H1 (cell line): ENCODE results near the gene NR2F6. TPM values are rescaled to one million over a fixed set of nuclear protein-coding genes. Genes with fewer than 3 reads are reported as not detected.

Experiments
- CTCF ChIA-PET: fragments of 300-600 bp; sonication (Branson Sonifier 250); formaldehyde crosslinking; loops from one replicate; lab custom pipeline; 2021; ENCODE audit not compliant: partially characterized antibody; lab: Charles Lee
- POLR2A ChIA-PET: fragments of 300-600 bp; sonication (Branson Sonifier 250); formaldehyde crosslinking; loops from one replicate; lab custom pipeline; 2021; ENCODE audit warnings: inconsistent platforms; ENCODE audit not compliant: partially characterized antibody; lab: Charles Lee
- DNase-seq, 2 experiments: peaks; one replicate each; pipeline versions ENCODE4 v3.0.0 to v3.0.0-alpha.2; 2010 to 2022; ENCODE audit warnings: low spot score in 2 of 2, low read depth in 1 of 2, mixed read lengths in 1 of 2
- FAIRE-seq: peaks from 2 replicates; lab custom pipeline; 2011; peaks lifted over from hg19 to GRCh38; lab: Jason Lieb, UNC
- H2AFZ ChIP-seq: 2 replicates; pipeline ENCODE4 v1.8.1; 2012; ENCODE audit warnings: low read length, inconsistent platforms
- H2AK5ac ChIP-seq: 2 replicates; pipeline ENCODE4 v1.6.1; 2013; ENCODE audit warnings: low read depth, low read length
- H2BK120ac ChIP-seq: replicated peaks from 2 replicates; pipeline ENCODE3; 2013; ENCODE audit warnings: low read depth, low read length, inconsistent platforms
- H2BK12ac ChIP-seq: 2 replicates; pipeline ENCODE4 v1.6.1; 2013; ENCODE audit warnings: low read depth, low read length
- H2BK15ac ChIP-seq: 2 replicates; pipeline ENCODE4 v1.6.1; 2013; ENCODE audit warnings: low read length
- H2BK20ac ChIP-seq: 2 replicates; pipeline ENCODE4 v1.6.1; 2013; ENCODE audit warnings: low read length
- H2BK5ac ChIP-seq: 2 replicates; pipeline ENCODE4 v1.6.1; 2013; ENCODE audit warnings: low read depth, low read length
- H3K14ac ChIP-seq: 2 replicates; pipeline ENCODE4 v1.6.1; 2013; ENCODE audit warnings: inconsistent platforms; ENCODE audit not compliant: insufficient read length
- H3K18ac ChIP-seq: 2 replicates; pipeline ENCODE4 v1.6.1; 2013; ENCODE audit warnings: low read length; ENCODE audit errors: extremely low read depth
- H3K23ac ChIP-seq: 2 replicates; pipeline ENCODE4 v1.6.1; 2013; ENCODE audit warnings: inconsistent platforms; ENCODE audit not compliant: insufficient read length
- H3K23me2 ChIP-seq: 2 replicates; pipeline ENCODE4 v1.6.1; 2013; ENCODE audit warnings: low read depth, low read length
- H3K27ac ChIP-seq: 2 replicates; pipeline ENCODE4 v1.6.1; 2011; ENCODE audit warnings: low read depth, low read length, inconsistent platforms
- H3K27me3 ChIP-seq, 4 experiments: replicated peaks in 1 of 4; 1 replicate in 1 of 4; 2 replicates in 3 of 4; pipeline versions ENCODE4 v1.6.1 to v1.8.1; 2011 to 2013; ENCODE audit warnings: low read length in 3 of 4, mild to moderate bottlenecking in 3 of 4, inconsistent platforms in 2 of 4, mixed read lengths in 2 of 4, moderate library complexity in 1 of 4; ENCODE audit not compliant: control insufficient read depth in 3 of 4, insufficient read depth in 3 of 4; ENCODE audit errors: extremely low read depth in 1 of 4
- H3K36me3 ChIP-seq, 4 experiments: 2 replicates each; pipeline versions ENCODE4 v1.6.1 to v1.8.1; 2011 to 2013; ENCODE audit warnings: mild to moderate bottlenecking in 4 of 4, low read length in 3 of 4, moderate library complexity in 2 of 4, control low read depth in 1 of 4, inconsistent platforms in 1 of 4; ENCODE audit not compliant: insufficient read depth in 4 of 4, control insufficient read depth in 2 of 4
- H3K4ac ChIP-seq: replicated peaks from 2 replicates; pipeline ENCODE3; 2013; ENCODE audit warnings: low read length, low read depth, mixed read lengths, inconsistent platforms; ENCODE audit not compliant: insufficient read length
- H3K4me1 ChIP-seq, 4 experiments: replicated peaks in 1 of 4; 1 replicate in 1 of 4; 2 replicates in 3 of 4; pipeline versions ENCODE4 v1.6.1 to v1.8.1; 2011 to 2013; ENCODE audit warnings: low read length in 3 of 4, inconsistent platforms in 2 of 4, mixed read lengths in 1 of 4; ENCODE audit not compliant: insufficient read depth in 4 of 4, control insufficient read depth in 3 of 4
- H3K4me2 ChIP-seq, 2 experiments: 2 replicates each; pipeline versions ENCODE4 v1.6.1 to v1.8.1; 2011 to 2013; ENCODE audit warnings: low read depth in 2 of 2, low read length in 2 of 2, control low read depth in 1 of 2, inconsistent platforms in 1 of 2, mild to moderate bottlenecking in 1 of 2; ENCODE audit not compliant: insufficient read depth in 1 of 2
- H3K4me3 ChIP-seq, 4 experiments: fragments of 200-600, 300-600 bp in 1 of 4; sonication (generic), shearing (Covaris generic), sonication (Bioruptor Twin) in 1 of 4; 2 replicates each; pipeline versions ENCODE4 v1.5.1 to v1.8.1; 2011 to 2016; ENCODE audit warnings: low read length in 4 of 4, low read depth in 3 of 4, control low read depth in 2 of 4, inconsistent platforms in 2 of 4, mild to moderate bottlenecking in 2 of 4, mixed read lengths in 1 of 4, moderate library complexity in 1 of 4; ENCODE audit not compliant: insufficient read depth in 2 of 4; ENCODE audit errors: extremely low read depth in 1 of 4
- H3K56ac ChIP-seq: replicated peaks from 2 replicates; pipeline ENCODE3; 2013; ENCODE audit warnings: low read depth, mild to moderate bottlenecking, mixed read lengths, low read length, inconsistent platforms; ENCODE audit not compliant: insufficient read length
- H3K79me1 ChIP-seq: 2 replicates; pipeline ENCODE4 v1.6.1; 2013; ENCODE audit warnings: low read depth, low read length, control low read depth
- H3K79me2 ChIP-seq, 2 experiments: 2 replicates each; pipeline versions ENCODE4 v1.6.1 to v1.8.1; 2012 to 2013; ENCODE audit warnings: low read length in 2 of 2, mild to moderate bottlenecking in 2 of 2, inconsistent platforms in 1 of 2; ENCODE audit not compliant: insufficient read depth in 2 of 2, control insufficient read depth in 1 of 2
- H3K9ac ChIP-seq, 4 experiments: replicated peaks in 1 of 4; 1 replicate in 1 of 4; 2 replicates in 3 of 4; pipeline versions ENCODE4 v1.6.1 to v1.8.1; 2011 to 2013; ENCODE audit warnings: low read depth in 3 of 4, low read length in 3 of 4, control low read depth in 2 of 4, mild to moderate bottlenecking in 2 of 4, moderate library complexity in 2 of 4, inconsistent platforms in 1 of 4; ENCODE audit errors: extremely low read depth in 1 of 4
- H3K9me3 ChIP-seq, 2 experiments: 2 replicates each; pipeline versions ENCODE4 v1.6.1 to v1.8.1; 2012 to 2013; ENCODE audit warnings: mild to moderate bottlenecking in 2 of 2, moderate library complexity in 2 of 2, control low read depth in 1 of 2, inconsistent platforms in 1 of 2, low read depth in 1 of 2, low read length in 1 of 2, mixed read lengths in 1 of 2; ENCODE audit not compliant: insufficient read depth in 2 of 2
- H4K20me1 ChIP-seq, 2 experiments: replicated peaks in 1 of 2; 2 replicates each; pipeline versions ENCODE3 to v1.8.1; 2011 to 2013; ENCODE audit warnings: inconsistent platforms in 2 of 2, low read length in 2 of 2, mild to moderate bottlenecking in 1 of 2; ENCODE audit not compliant: insufficient read depth in 2 of 2, control insufficient read depth in 1 of 2
- H4K5ac ChIP-seq: 2 replicates; pipeline ENCODE4 v1.6.1; 2013; ENCODE audit warnings: low read length, low read depth, mixed read lengths, inconsistent platforms; ENCODE audit not compliant: insufficient read length
- H4K8ac ChIP-seq: 2 replicates; pipeline ENCODE4 v1.8.0; 2013; ENCODE audit warnings: mild to moderate bottlenecking, moderate library complexity, low read length, inconsistent platforms; ENCODE audit not compliant: insufficient read depth; ENCODE audit errors: extremely low read depth
- H4K91ac ChIP-seq: replicated peaks from 2 replicates; pipeline ENCODE3; 2013; ENCODE audit warnings: low read length, mixed read lengths, inconsistent platforms; ENCODE audit not compliant: insufficient read length
- CBX8 ChIP-seq: fragments of 300-800, 300-1000 bp; sonication (generic); IDR thresholded peaks from 2 replicates; pipeline ENCODE4 v1.7.1; 2016; ENCODE audit warnings: low read depth, low read length, borderline replicate concordance
- CHD2 ChIP-seq: IDR thresholded peaks from 2 replicates; pipeline ENCODE4 v1.6.1; 2012; ENCODE audit warnings: low read length, improper control_type of control experiment
- CTBP2 ChIP-seq: IDR thresholded peaks from 2 replicates; pipeline ENCODE4 v1.7.0; 2011; ENCODE audit warnings: borderline replicate concordance, mild to moderate bottlenecking, moderate library complexity, mixed read lengths, low read length; ENCODE audit not compliant: insufficient read depth, insufficient read length
- HDAC6 ChIP-seq: IDR thresholded peaks from one replicate; pipeline ENCODE4 v1.7.1; 2012; ENCODE audit warnings: low read depth, mild to moderate bottlenecking, inconsistent platforms, low read length, moderate library complexity
- SP4 ChIP-seq: IDR thresholded peaks from 2 replicates; pipeline ENCODE4 v1.6.1; 2012; ENCODE audit warnings: low read length, inconsistent platforms
- SRF ChIP-seq: IDR thresholded peaks from 2 replicates; pipeline ENCODE4 v1.6.1; 2011; ENCODE audit warnings: mild to moderate bottlenecking, low read depth, low read length, moderate library complexity
- WGBS, 2 experiments: shearing (Covaris generic) in 1 of 2; methylation state at CpG; one replicate each; pipeline versions ENCODE4 v1.1.6 to v1.1.7; 2013 to 2015; ENCODE audit warnings: low lambda C conversion rate in 2 of 2, mixed read lengths in 2 of 2, inconsistent platforms in 1 of 2, low coverage in 1 of 2, missing lambda C conversion rate in 1 of 2; ENCODE audit not compliant: insufficient replicate concordance in 2 of 2, insufficient coverage in 1 of 2, insufficient read length in 1 of 2; ENCODE audit errors: extremely low coverage in 1 of 2, missing lambda C conversion rate in 1 of 2; 5-methylcytosine and 5-hydroxymethylcytosine counted together
- polyA plus RNA-seq, 7 experiments: library from polyadenylated mRNA; depleted of rRNA in 3 of 7; stranded (reverse) in 5 of 7; unstranded in 2 of 7; fragments of >200 nt in 5 of 7; fragments of 200-250 nt in 2 of 7; gene quantifications; 1 replicate in 5 of 7; 2 replicates in 1 of 7; 4 replicates in 1 of 7; pipeline versions ENCODE4 v1.2.1 to v1.2.3, GENCODE V29; 2011 to 2013; ENCODE audit warnings: missing spikeins in 2 of 7, mixed read lengths in 2 of 7
- total RNA-seq: library from RNA; stranded (reverse); fragmentation: NEBNext Ultra II Directional; extraction: Animal tissue kit (Norgen Biotek cat#: 25700); gene quantifications from 2 replicates; pipeline ENCODE4 v1.2.1, GENCODE V29; 2021

NR2F6 gene
- total and polyA plus RNA-seq, 2 of the 8 experiments (the other 6 are each of a cell fraction or from before 2014, with no cell fraction given), result 99.7 to 114 TPM

DNA sequence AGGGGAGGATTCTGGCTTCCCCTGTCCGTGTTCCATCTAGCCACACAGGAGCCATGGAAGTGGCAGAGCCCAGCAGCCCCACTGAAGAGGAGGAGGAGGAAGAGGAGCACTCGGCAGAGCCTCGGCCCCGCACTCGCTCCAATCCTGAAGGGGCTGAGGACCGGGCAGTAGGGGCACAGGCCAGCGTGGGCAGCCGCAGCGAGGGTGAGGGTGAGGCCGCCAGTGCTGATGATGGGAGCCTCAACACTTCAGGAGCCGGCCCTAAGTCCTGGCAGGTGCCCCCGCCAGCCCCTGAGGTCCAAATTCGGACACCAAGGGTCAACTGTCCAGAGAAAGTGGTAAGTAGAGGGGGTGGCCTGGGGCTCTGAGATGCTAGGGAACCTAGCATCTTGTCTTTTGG, 23.0 kb upstream of the NR2F6 start:
- no peaks in the 10 kb centered on the region for H3K23me2 ChIP-seq
- H3K14ac ChIP-seq, result no peak overlapping the region
- peaks cover 0 to 8% (median 2%) of the 10 kb centered on the region in 4 experiments; a peak in 5 of 7 replicates for H3K4me1 ChIP-seq
- no peak overlapping the region for H3K23ac ChIP-seq
- no peak overlapping the region for H3K4ac ChIP-seq
- DNase-seq (no peak), FAIRE-seq (no peak)
- H3K9ac ChIP-seq, result no peak overlapping the region
- H2BK20ac ChIP-seq, result no peak overlapping the region
- H2BK5ac ChIP-seq, result no peak overlapping the region
- H4K5ac ChIP-seq, result no peak overlapping the region
- H3K9me3 ChIP-seq, result no peaks in the 10 kb centered on the region
- H3K36me3 ChIP-seq, result peaks cover 5 to 18% (median 13%) of the 10 kb centered on the region in 4 experiments; a peak in 5 of 8 replicates
- no peak overlapping the region for H2BK15ac ChIP-seq
- POLR2A ChIA-PET, result interaction anchor here (1.5 to 12.8 kb wide), 4 partner anchors 10 to 25 kb away, joined by 6 to 113 read pairs (median 12); partner anchors contain the start of gene ANKLE1
- no peak overlapping the region for H4K8ac ChIP-seq
- CTCF ChIA-PET, result no interaction called here
- no peak overlapping the region for H2BK120ac ChIP-seq
- no peaks in the 10 kb centered on the region for H4K20me1 ChIP-seq
- no peaks in the 10 kb centered on the region; the same call in 1 of the 2 replicates for H3K79me1 ChIP-seq
- no peak overlapping the region for H2BK12ac ChIP-seq
- H2AFZ ChIP-seq, result no peak overlapping the region
- H4K91ac ChIP-seq, result no peak overlapping the region
- H3K4me3 ChIP-seq, result no peak overlapping the region
- 93% methylated on average over 13 of the region's 13 CpGs; no CpG with 5 or more reads in 1 of the 2 experiments for WGBS, 2 experiments
- H3K18ac ChIP-seq, result no peak overlapping the region
- H2AK5ac ChIP-seq, result no peak overlapping the region
- no peak overlapping the region; a peak in 1 of 4 replicates for H3K4me2 ChIP-seq
- H3K27me3 ChIP-seq, result no peaks in the 10 kb centered on the region
- no peak overlapping the region for H3K27ac ChIP-seq
- H3K79me2 ChIP-seq, result peaks cover 3 to 12% of the 10 kb centered on the region in 2 experiments; a peak in 3 of 4 replicates
- no peak overlapping the region for H3K56ac ChIP-seq
- TF ChIP-seq CTBP2 (no peak), HDAC6 (no peak), CHD2 (no peak), SRF (no peak), CBX8 (no peak), SP4 (no peak)
